Measurements from ENCODE around the gene ZNF516.

ZNF516 gene

DNA sequence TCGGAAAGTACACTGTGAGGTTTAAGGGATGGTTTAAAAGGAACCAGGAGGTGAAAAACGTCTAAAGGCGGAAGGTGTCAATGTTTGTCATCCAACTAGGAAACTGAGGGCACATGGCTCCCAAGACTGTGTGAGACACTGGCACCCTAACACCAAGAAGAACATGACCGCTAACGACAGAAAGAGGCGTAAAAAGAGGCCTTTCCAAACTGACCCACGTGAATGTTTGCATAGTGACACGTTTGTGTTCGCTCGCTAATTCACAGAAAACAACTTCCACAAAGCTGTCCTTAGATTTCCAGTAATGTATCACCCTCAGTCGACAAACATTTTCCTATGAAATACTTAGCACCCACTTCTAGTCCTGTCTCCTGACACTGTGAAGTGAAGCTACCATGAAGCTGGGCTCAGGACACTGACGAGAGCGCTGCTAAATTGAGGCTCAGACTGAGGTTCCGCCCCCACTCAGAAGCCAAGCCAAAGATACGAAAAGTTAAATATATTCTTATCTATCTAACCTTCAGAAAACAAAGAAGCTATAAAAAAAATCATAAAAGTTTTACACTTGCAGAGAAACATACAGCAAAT is 86.5 kb downstream of the ZNF516 start:
- TF ChIP-seq FOXP2 (optimal IDR thresholded peaks at IDR 0.05; ENCODE audit: borderline replicate concordance, extremely low read depth, extremely low read length, insufficient read depth) (no peak), POLR2AphosphoS5 (IDR thresholded peaks at IDR 0.05; ENCODE audit: low read depth, low read length) (no peak)

DNA sequence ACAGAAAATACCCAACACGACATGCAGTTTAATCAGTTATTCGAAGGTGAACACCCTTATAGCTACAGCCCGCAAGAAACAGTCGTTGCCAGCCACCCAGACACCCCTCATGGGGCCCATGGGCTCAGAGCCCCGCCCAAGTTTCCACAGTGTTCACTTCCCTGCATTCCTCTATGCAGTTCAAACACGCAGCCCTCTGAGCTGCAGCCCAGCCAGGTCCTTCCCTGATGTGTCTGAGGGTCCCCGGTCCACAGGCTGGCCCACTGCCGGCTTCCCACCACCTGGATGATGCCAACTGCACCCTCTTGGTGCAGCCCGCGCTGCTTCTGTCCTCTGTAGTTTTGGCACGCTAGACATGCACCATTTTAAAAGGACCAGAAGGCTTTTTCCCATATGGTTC is 87.4 kb downstream of the ZNF516 start:
- TF ChIP-seq, protein P1, sequence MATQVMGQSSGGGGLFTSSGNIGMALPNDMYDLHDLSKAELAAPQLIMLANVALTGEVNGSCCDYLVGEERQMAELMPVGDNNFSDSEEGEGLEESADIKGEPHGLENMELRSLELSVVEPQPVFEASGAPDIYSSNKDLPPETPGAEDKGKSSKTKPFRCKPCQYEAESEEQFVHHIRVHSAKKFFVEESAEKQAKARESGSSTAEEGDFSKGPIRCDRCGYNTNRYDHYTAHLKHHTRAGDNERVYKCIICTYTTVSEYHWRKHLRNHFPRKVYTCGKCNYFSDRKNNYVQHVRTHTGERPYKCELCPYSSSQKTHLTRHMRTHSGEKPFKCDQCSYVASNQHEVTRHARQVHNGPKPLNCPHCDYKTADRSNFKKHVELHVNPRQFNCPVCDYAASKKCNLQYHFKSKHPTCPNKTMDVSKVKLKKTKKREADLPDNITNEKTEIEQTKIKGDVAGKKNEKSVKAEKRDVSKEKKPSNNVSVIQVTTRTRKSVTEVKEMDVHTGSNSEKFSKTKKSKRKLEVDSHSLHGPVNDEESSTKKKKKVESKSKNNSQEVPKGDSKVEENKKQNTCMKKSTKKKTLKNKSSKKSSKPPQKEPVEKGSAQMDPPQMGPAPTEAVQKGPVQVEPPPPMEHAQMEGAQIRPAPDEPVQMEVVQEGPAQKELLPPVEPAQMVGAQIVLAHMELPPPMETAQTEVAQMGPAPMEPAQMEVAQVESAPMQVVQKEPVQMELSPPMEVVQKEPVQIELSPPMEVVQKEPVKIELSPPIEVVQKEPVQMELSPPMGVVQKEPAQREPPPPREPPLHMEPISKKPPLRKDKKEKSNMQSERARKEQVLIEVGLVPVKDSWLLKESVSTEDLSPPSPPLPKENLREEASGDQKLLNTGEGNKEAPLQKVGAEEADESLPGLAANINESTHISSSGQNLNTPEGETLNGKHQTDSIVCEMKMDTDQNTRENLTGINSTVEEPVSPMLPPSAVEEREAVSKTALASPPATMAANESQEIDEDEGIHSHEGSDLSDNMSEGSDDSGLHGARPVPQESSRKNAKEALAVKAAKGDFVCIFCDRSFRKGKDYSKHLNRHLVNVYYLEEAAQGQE (IDR thresholded peaks at IDR 0.05; ENCODE audit: insufficient read depth in 1 of 2, low read depth in 2 of 2, low read length in 2 of 2): no peak
- no peak for TF ChIP-seq FOXP2 (optimal IDR thresholded peaks at IDR 0.05; ENCODE audit: borderline replicate concordance, extremely low read depth, extremely low read length, insufficient read depth)
- no peak for TF ChIP-seq POLR2AphosphoS5 (IDR thresholded peaks at IDR 0.05; ENCODE audit: low read depth, low read length)
- no peak for TF ChIP-seq TAF1 (IDR thresholded peaks at IDR 0.05; ENCODE audit: borderline replicate concordance, insufficient read depth, low read length)
- no peak for TF ChIP-seq SIN3A (IDR thresholded peaks at IDR 0.05; ENCODE audit: borderline replicate concordance, insufficient read depth, low read length)

DNA sequence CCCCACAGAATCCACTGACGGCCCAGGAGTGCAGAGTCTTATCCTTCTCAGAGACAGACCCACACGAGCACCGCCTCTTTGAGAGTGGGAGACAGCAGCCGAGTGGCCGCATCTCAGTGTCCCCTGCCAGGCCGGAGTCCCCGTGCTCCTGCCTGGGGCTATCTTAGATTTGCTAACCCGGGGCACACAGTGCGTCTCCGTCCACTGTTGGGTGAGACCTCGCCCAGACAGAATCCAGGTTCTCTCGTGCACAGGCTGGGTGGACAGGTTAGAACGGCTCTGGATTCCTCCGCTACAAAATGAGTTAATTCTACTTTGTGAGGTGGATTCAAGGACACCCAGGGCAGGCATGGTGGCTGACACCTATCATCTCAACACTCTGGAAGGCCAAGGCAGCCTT is 88.3 kb downstream of the ZNF516 start:
- TF ChIP-seq FOXP2 (optimal IDR thresholded peaks at IDR 0.05; ENCODE audit: borderline replicate concordance, extremely low read depth, extremely low read length, insufficient read depth): no peak
- TF ChIP-seq, protein P1 (IDR thresholded peaks at IDR 0.05; ENCODE audit: insufficient read depth in 1 of 2, low read depth in 2 of 2, low read length in 2 of 2): no peak
- TF ChIP-seq SIN3A (IDR thresholded peaks at IDR 0.05; ENCODE audit: borderline replicate concordance, insufficient read depth, low read length): no peak
- no peak for TF ChIP-seq TAF1 (IDR thresholded peaks at IDR 0.05; ENCODE audit: borderline replicate concordance, insufficient read depth, low read length)
- TF ChIP-seq POLR2AphosphoS5 (IDR thresholded peaks at IDR 0.05; ENCODE audit: low read depth, low read length): no peak

DNA sequence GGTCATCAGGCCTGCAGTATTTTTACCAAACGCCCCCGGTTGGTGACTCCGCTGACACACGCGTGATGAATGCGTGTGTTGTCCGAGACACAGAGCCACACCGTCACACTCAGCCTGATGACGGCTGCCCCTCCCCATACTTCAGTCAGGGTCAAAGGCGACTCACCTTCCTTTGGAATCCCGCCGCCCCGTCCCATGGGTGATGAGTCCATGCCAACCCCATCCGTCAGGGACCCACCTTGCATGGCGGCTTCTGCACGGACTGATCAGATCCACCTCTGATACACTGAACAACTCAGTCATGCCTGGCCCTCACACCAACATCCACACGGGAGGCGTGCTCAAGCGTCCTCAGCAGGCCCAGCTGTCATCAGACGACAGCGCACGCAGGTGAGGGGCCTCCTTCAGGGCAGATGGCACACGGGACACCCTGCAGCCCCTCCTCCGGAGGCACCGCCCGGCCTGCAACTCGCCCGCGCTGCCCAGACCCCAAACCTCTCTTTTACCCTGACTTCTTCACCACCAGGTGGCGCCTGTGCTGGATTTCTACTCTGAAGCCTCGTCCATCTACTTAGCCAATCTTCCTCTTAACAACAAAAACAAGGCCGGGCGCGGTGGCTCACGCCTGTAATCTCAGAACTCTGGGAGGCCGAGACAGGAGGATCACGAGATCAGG is 89.2 kb downstream of the ZNF516 start:
- no peak for TF ChIP-seq TAF1 (IDR thresholded peaks at IDR 0.05; ENCODE audit: borderline replicate concordance, insufficient read depth, low read length)
- TF ChIP-seq, protein P1 (IDR thresholded peaks at IDR 0.05; ENCODE audit: insufficient read depth in 1 of 2, low read depth in 2 of 2, low read length in 2 of 2): no peak
- TF ChIP-seq POLR2AphosphoS5 (IDR thresholded peaks at IDR 0.05; ENCODE audit: low read depth, low read length): no peak
- no peak for TF ChIP-seq SIN3A (IDR thresholded peaks at IDR 0.05; ENCODE audit: borderline replicate concordance, insufficient read depth, low read length)
- TF ChIP-seq FOXP2 (optimal IDR thresholded peaks at IDR 0.05; ENCODE audit: borderline replicate concordance, extremely low read depth, extremely low read length, insufficient read depth): no peak

DNA sequence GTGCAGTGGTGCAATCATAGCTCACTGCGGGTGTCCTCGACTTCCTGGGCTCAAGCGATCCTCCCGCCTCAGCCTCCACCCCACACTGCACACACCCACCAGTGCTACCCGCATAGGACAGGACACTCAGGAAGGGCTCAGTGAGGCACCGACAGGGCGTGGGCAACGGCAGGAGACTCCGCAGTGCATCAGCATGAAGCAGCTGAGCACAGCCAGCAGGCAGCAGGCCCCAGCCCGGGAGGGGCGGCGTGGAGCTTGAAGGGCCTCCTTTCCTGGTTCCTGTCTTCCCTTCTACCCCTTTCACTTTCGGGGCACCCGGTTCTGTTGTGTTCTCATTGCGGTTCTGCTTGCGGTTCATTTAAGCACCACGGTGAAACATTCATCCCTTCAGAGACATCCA is 89.8 kb downstream of the ZNF516 start:
- TF ChIP-seq FOXP2 (optimal IDR thresholded peaks at IDR 0.05; ENCODE audit: borderline replicate concordance, extremely low read depth, extremely low read length, insufficient read depth): no peak
- TF ChIP-seq TAF1 (IDR thresholded peaks at IDR 0.05; ENCODE audit: borderline replicate concordance, insufficient read depth, low read length): no peak
- TF ChIP-seq, protein P1 (IDR thresholded peaks at IDR 0.05; ENCODE audit: insufficient read depth in 1 of 2, low read depth in 2 of 2, low read length in 2 of 2): no peak
- no peak for TF ChIP-seq SIN3A (IDR thresholded peaks at IDR 0.05; ENCODE audit: borderline replicate concordance, insufficient read depth, low read length)
- no peak for TF ChIP-seq POLR2AphosphoS5 (IDR thresholded peaks at IDR 0.05; ENCODE audit: low read depth, low read length)
